A549 (cell line): ENCODE results near the gene CDX1.

Source experiments
- BHLHE40 ChIP-seq: IDR thresholded peaks from 2 replicates; pipeline ENCODE4 v1.6.1; 2012; ENCODE audit warnings: low read depth, low read length, inconsistent platforms
- EHMT2 ChIP-seq: fragments of 200-600 bp; sonication (generic); IDR thresholded peaks from 2 replicates; pipeline ENCODE4 v1.6.1; 2016; ENCODE audit warnings: antibody characterized with exemption, low read depth, mild to moderate bottlenecking, moderate library complexity
- EP300 ChIP-seq, 2 experiments: fragments of >200 bp; sonication (Bioruptor Twin); formaldehyde crosslinking; IDR thresholded peaks; 2 replicates in 1 of 2; 3 replicates in 1 of 2; pipeline ENCODE4 v1.6.1; 2016 to 2017
- JUN ChIP-seq, 2 experiments: fragments of >200 bp; sonication (Bioruptor Twin); formaldehyde crosslinking; IDR thresholded peaks; 2 replicates in 1 of 2; 3 replicates in 1 of 2; pipeline ENCODE4 v1.6.1; 2016 to 2017
- JUNB ChIP-seq: fragments of >200 bp; sonication (Bioruptor Twin); formaldehyde crosslinking; IDR thresholded peaks from 2 replicates; pipeline ENCODE4 v1.6.1; 2016
- MAFK ChIP-seq: fragments of 450-650 bp; IDR thresholded peaks from 2 replicates; pipeline ENCODE4 v1.6.1; 2014; ENCODE audit not compliant: partially characterized antibody
- POLR2A ChIP-seq: IDR thresholded peaks from 2 replicates; pipeline ENCODE4 v1.6.1; 2012; ENCODE audit warnings: mild to moderate bottlenecking, low read length
- TF ChIP-seq, protein P1 (sequence below): fragments of 200-600 bp; sonication (generic); IDR thresholded peaks from 2 replicates; pipeline ENCODE4 v1.6.1; 2016; ENCODE audit warnings: antibody characterized with exemption, mild to moderate bottlenecking, moderate library complexity
- TF ChIP-seq, protein P2 (sequence below): fragments of >200 bp; sonication (Bioruptor Twin); formaldehyde crosslinking; IDR thresholded peaks from 3 replicates; pipeline ENCODE4 v1.5.1; 2016
- TF ChIP-seq, protein P3 (sequence below): IDR thresholded peaks from 2 replicates; pipeline ENCODE4 v1.6.1; 2012

DNA sequence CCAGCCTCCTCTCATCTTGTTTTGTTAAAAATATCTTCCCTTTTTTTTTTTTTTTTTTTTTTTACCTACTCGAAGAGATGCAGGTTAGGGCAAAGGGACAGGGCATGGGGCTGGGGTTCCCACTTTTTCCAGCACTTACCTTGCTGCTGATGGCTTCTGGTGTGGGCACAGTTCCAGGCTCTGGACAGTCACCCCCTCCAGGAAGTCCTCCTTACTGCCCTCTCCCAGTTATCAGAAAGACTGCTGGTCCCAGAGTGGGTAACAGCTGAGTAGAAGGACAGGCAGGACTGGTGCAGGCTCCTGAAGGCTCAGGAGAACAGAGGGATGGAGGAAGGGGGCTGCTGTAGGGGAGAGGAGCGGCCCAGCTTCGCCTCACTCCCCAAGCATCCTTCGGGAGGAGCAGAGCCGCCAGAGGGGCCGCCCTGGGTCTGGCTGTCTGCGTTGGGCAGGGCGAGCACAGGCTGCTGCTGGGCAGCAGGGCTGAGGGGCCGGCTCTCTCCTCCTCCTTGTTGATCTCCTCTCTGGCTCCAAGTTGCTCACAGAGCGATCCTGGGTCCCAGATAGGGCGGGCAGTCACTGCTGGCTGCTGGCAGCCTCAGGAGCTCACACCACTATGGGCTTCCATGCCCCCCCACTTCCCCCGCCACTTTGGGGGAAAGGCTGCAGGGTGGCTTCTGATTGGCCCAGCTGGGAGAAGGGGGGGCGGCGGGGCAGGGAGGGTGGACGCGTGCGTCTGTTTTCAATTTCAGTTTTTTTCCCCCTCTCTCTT, 11.1 kb upstream of the CDX1 start, which contains the start of gene PDGFRB:
- TF ChIP-seq MAFK (no peak), EP300 (IDR thresholded peaks at IDR 0.05) (no peak), POLR2A (no peak), EHMT2 (no peak), BHLHE40 (no peak), JUN (IDR thresholded peaks at IDR 0.05) (no peak), JUNB (no peak)
- TF ChIP-seq, protein P1, sequence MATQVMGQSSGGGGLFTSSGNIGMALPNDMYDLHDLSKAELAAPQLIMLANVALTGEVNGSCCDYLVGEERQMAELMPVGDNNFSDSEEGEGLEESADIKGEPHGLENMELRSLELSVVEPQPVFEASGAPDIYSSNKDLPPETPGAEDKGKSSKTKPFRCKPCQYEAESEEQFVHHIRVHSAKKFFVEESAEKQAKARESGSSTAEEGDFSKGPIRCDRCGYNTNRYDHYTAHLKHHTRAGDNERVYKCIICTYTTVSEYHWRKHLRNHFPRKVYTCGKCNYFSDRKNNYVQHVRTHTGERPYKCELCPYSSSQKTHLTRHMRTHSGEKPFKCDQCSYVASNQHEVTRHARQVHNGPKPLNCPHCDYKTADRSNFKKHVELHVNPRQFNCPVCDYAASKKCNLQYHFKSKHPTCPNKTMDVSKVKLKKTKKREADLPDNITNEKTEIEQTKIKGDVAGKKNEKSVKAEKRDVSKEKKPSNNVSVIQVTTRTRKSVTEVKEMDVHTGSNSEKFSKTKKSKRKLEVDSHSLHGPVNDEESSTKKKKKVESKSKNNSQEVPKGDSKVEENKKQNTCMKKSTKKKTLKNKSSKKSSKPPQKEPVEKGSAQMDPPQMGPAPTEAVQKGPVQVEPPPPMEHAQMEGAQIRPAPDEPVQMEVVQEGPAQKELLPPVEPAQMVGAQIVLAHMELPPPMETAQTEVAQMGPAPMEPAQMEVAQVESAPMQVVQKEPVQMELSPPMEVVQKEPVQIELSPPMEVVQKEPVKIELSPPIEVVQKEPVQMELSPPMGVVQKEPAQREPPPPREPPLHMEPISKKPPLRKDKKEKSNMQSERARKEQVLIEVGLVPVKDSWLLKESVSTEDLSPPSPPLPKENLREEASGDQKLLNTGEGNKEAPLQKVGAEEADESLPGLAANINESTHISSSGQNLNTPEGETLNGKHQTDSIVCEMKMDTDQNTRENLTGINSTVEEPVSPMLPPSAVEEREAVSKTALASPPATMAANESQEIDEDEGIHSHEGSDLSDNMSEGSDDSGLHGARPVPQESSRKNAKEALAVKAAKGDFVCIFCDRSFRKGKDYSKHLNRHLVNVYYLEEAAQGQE: no peak
- TF ChIP-seq, protein P2, sequence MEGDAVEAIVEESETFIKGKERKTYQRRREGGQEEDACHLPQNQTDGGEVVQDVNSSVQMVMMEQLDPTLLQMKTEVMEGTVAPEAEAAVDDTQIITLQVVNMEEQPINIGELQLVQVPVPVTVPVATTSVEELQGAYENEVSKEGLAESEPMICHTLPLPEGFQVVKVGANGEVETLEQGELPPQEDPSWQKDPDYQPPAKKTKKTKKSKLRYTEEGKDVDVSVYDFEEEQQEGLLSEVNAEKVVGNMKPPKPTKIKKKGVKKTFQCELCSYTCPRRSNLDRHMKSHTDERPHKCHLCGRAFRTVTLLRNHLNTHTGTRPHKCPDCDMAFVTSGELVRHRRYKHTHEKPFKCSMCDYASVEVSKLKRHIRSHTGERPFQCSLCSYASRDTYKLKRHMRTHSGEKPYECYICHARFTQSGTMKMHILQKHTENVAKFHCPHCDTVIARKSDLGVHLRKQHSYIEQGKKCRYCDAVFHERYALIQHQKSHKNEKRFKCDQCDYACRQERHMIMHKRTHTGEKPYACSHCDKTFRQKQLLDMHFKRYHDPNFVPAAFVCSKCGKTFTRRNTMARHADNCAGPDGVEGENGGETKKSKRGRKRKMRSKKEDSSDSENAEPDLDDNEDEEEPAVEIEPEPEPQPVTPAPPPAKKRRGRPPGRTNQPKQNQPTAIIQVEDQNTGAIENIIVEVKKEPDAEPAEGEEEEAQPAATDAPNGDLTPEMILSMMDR: no peak
- TF ChIP-seq, protein P3, sequence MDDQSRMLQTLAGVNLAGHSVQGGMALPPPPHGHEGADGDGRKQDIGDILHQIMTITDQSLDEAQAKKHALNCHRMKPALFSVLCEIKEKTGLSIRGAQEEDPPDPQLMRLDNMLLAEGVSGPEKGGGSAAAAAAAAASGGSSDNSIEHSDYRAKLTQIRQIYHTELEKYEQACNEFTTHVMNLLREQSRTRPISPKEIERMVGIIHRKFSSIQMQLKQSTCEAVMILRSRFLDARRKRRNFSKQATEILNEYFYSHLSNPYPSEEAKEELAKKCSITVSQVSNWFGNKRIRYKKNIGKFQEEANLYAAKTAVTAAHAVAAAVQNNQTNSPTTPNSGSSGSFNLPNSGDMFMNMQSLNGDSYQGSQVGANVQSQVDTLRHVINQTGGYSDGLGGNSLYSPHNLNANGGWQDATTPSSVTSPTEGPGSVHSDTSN: no peak
